GM12892 (cell line): ENCODE results near the gene TSPAN4.

Source experiments
- POLR2A ChIP-seq: IDR thresholded peaks from 2 replicates; pipeline ENCODE4 v1.6.1; 2011; ENCODE audit warnings: low read depth, low read length, control low read depth
- POLR2AphosphoS5 ChIP-seq: IDR thresholded peaks from 2 replicates; pipeline ENCODE4 v1.6.1; 2011; ENCODE audit warnings: low read depth, low read length, control low read depth

DNA sequence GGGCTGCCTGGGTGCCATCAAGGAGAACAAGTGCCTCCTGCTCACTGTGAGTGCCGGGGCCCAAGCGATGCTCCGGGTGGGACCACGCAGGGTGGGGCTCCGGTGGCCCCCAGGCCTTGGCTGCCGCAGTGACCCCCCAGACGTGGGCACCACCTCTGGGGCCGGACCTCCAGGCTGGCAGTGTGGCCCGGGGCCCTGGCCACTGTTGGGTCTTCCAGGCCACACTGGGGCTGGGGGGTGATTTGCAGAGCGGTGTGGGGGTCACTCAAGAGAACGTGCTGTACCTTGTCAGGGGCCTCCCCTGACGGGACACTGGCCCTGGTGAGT, 20.0 kb downstream of the TSPAN4 start:
- TF ChIP-seq POLR2A: no peak
- no peak for TF ChIP-seq POLR2AphosphoS5
